HepG2 (cell line): ENCODE data around the gene NAIF1. TPM values are rescaled to one million over a fixed set of nuclear protein-coding genes. Genes with fewer than 3 reads are reported as not detected.

Experiments
- ATAC-seq: fragments of 200-7000 bp; cut with Tn5 transposase; 3 replicates; pipeline ENCODE4 v1.9.1; 2020; ENCODE audit warnings: mild to moderate bottlenecking, moderate library complexity
- BruUV-seq: library from RNA; stranded (reverse); fragments of 400-500 nt; replicated peaks from 2 replicates; lab custom pipeline; 2021; lab: Mats Ljungman, UMichigan
- CTCF ChIA-PET: fragments of 300-600 bp; formaldehyde crosslinking; extraction: SDS; loops from one replicate; lab custom pipeline; 2021; ENCODE audit warnings: low total read pairs, inconsistent platforms, low intra/inter-chr PET ratio; lab: Yijun Ruan, JAX
- POLR2A ChIA-PET: fragments of 350-600 bp; sonication (Branson Sonifier 250); formaldehyde crosslinking; loops from one replicate; lab custom pipeline; 2020; ENCODE audit warnings: antibody characterized with exemption, inconsistent platforms; lab: Yijun Ruan, JAX
- DNase-seq: peaks from one replicate; pipeline ENCODE4 v3.0.0-alpha.2; 2015; ENCODE audit warnings: low spot score
- FAIRE-seq: peaks from 3 replicates; lab custom pipeline; 2011; peaks lifted over from hg19 to GRCh38; lab: Jason Lieb, UNC
- H2AFZ ChIP-seq: one replicate; pipeline ENCODE4 v1.6.1; 2011; ENCODE audit warnings: low read length, inconsistent platforms
- H3K27ac ChIP-seq: fragments of 300-600 bp; 3 replicates; pipeline ENCODE4 v1.8.0; 2011; ENCODE audit warnings: mixed run types, mild to moderate bottlenecking, mixed read lengths, low read length, inconsistent platforms; ENCODE audit not compliant: insufficient read depth; ENCODE audit errors: extremely low read length
- H3K27me3 ChIP-seq, 2 experiments: fragments of 200-600 bp in 1 of 2; 2 replicates in 1 of 2; 3 replicates in 1 of 2; pipeline versions ENCODE4 v1.6.0 to v1.8.0; 2011; ENCODE audit warnings: low read length in 2 of 2, mild to moderate bottlenecking in 2 of 2, moderate library complexity in 2 of 2, inconsistent platforms in 1 of 2; ENCODE audit not compliant: insufficient read depth in 2 of 2, control insufficient read depth in 1 of 2
- H3K36me3 ChIP-seq, 2 experiments: fragments of 200-600 bp in 1 of 2; replicated peaks in 1 of 2; 2 replicates in 1 of 2; 3 replicates in 1 of 2; pipeline versions ENCODE4 v1.5.1 to v1.8.0; 2011; ENCODE audit warnings: low read length in 2 of 2, inconsistent platforms in 1 of 2; ENCODE audit not compliant: insufficient read depth in 2 of 2, control insufficient read depth in 1 of 2
- H3K4me1 ChIP-seq: 2 replicates; pipeline ENCODE4 v1.5.1; 2012; ENCODE audit warnings: low read length, inconsistent platforms; ENCODE audit not compliant: insufficient read depth
- H3K4me2 ChIP-seq: 2 replicates; pipeline ENCODE4 v1.6.0; 2011; ENCODE audit warnings: low read depth, low read length, inconsistent platforms
- H3K4me3 ChIP-seq, 3 experiments: fragments of 200-600 bp in 1 of 3; sonication (generic), shearing (Covaris generic) in 1 of 3; replicated peaks in 1 of 3; 2 replicates each; pipeline ENCODE4 v1.5.1; 2011 to 2016; ENCODE audit warnings: low read length in 3 of 3, inconsistent platforms in 2 of 3, low read depth in 2 of 3, mild to moderate bottlenecking in 2 of 3, control low read depth in 1 of 3, mixed read lengths in 1 of 3; ENCODE audit not compliant: insufficient read depth in 1 of 3
- H3K79me2 ChIP-seq: one replicate; pipeline ENCODE4 v1.6.1; 2011; ENCODE audit warnings: low read length, inconsistent platforms; ENCODE audit not compliant: insufficient read depth
- H3K9ac ChIP-seq: 2 replicates; pipeline ENCODE4 v1.6.0; 2011; ENCODE audit warnings: mild to moderate bottlenecking, low read depth, low read length, inconsistent platforms; ENCODE audit not compliant: insufficient read depth
- H3K9me3 ChIP-seq: 2 replicates; pipeline ENCODE4 v1.5.1; 2012; ENCODE audit warnings: mild to moderate bottlenecking, low read length
- H4K20me1 ChIP-seq: 2 replicates; pipeline ENCODE4 v1.6.0; 2011; ENCODE audit warnings: inconsistent platforms, mild to moderate bottlenecking, low read length, moderate library complexity; ENCODE audit not compliant: insufficient read depth
- CCAR2 ChIP-seq: fragments of 200-400 bp; formaldehyde crosslinking; optimal IDR thresholded peaks from 2 replicates; pipeline ENCODE3; 2018; ENCODE audit warnings: low read depth, mild to moderate bottlenecking, low read length, moderate library complexity
- CEBPG ChIP-seq: IDR thresholded peaks from 2 replicates; pipeline ENCODE4 v1.6.1; 2016
- ETV5 ChIP-seq: IDR thresholded peaks from 2 replicates; pipeline ENCODE4 v1.6.1; 2018; ENCODE audit warnings: missing biosample characterization, missing genetic modification reagents, inconsistent platforms, borderline replicate concordance
- GATAD2A ChIP-seq: IDR thresholded peaks from 2 replicates; pipeline ENCODE4 v1.6.1; 2016
- HOMEZ ChIP-seq: IDR thresholded peaks from 2 replicates; pipeline ENCODE4 v1.6.1; 2016; ENCODE audit warnings: low read depth
- LBX2 ChIP-seq: sonication (generic); formaldehyde crosslinking; IDR thresholded peaks from 2 replicates; pipeline ENCODE4 v1.5.0; 2020; ENCODE audit warnings: missing genetic modification reagents, mild to moderate bottlenecking, borderline replicate concordance
- MXD1 ChIP-seq: sonication (generic); formaldehyde crosslinking; IDR thresholded peaks from 2 replicates; pipeline ENCODE4 v1.4.0; 2020; ENCODE audit warnings: mild to moderate bottlenecking, missing genetic modification reagents
- PAX8 ChIP-seq: sonication (generic); formaldehyde crosslinking; IDR thresholded peaks from 2 replicates; pipeline ENCODE4 v1.8.0; 2022; ENCODE audit warnings: mild to moderate bottlenecking, missing genetic modification reagents, borderline replicate concordance
- SMAD1 ChIP-seq: sonication (generic); formaldehyde crosslinking; IDR thresholded peaks from 2 replicates; pipeline ENCODE4 v1.4.0; 2020; ENCODE audit warnings: missing genetic modification reagents, low read depth, mild to moderate bottlenecking, borderline replicate concordance
- SOX5 ChIP-seq: IDR thresholded peaks from 2 replicates; pipeline ENCODE4 v1.6.1; 2016; ENCODE audit warnings: borderline replicate concordance
- ZNF20 ChIP-seq: sonication (generic); formaldehyde crosslinking; IDR thresholded peaks from 2 replicates; pipeline ENCODE4 v1.4.0; 2020; ENCODE audit warnings: mild to moderate bottlenecking, moderate library complexity, missing genetic modification reagents
- ZNF292 ChIP-seq: sonication (generic); formaldehyde crosslinking; IDR thresholded peaks from 2 replicates; pipeline ENCODE4 v1.8.1; 2022; ENCODE audit warnings: mild to moderate bottlenecking, low read depth, missing genetic modification reagents, borderline replicate concordance
- ZNF317 ChIP-seq: sonication (generic); formaldehyde crosslinking; IDR thresholded peaks from 2 replicates; pipeline ENCODE4 v1.5.0; 2020; ENCODE audit warnings: mild to moderate bottlenecking, missing genetic modification reagents
- ZNF687 ChIP-seq: sonication (generic); formaldehyde crosslinking; IDR thresholded peaks from 2 replicates; pipeline ENCODE4 v1.5.1; 2020; ENCODE audit warnings: mild to moderate bottlenecking, missing genetic modification reagents, moderate library complexity
- ZNF788 ChIP-seq: sonication (generic); formaldehyde crosslinking; IDR thresholded peaks from 2 replicates; pipeline ENCODE4 v1.5.0; 2020; ENCODE audit warnings: mild to moderate bottlenecking, missing genetic modification reagents, borderline replicate concordance
- ZNF816 ChIP-seq: sonication (generic); formaldehyde crosslinking; IDR thresholded peaks from 2 replicates; pipeline ENCODE4 v1.8.0; 2022; ENCODE audit warnings: missing genetic modification reagents, mild to moderate bottlenecking, borderline replicate concordance
- WGBS: methylation state at CpG from one replicate; pipeline ENCODE4 v1.1.6; 2017; ENCODE audit warnings: low lambda C conversion rate; 5-methylcytosine and 5-hydroxymethylcytosine counted together
- in situ Hi-C: cut with HindIII; loops from 2 replicates; pipeline ENCODE4 v1.10.0; 2017; ENCODE audit warnings: low pct_unique_long_range_greater_than_20kb; ENCODE audit not compliant: extremely low pct_ligation_motif_present
- intact Hi-C: fragments of 100-400 bp; cut with micrococcal nuclease; formaldehyde crosslinking; loops from one replicate; pipeline ENCODE4 v1.10.0; 2022; ENCODE audit not compliant: unreplicated experiment
- polyA plus RNA-seq, 8 experiments: library from polyadenylated mRNA; depleted of rRNA in 3 of 8; stranded (reverse) in 7 of 8; unstranded in 1 of 8; fragments of >200 nt; fragmentation: Illumina TruSeq in 4 of 8; extraction: Trizol in 4 of 8; gene quantifications; 2 replicates each; pipeline versions ENCODE4 v1.2.1 to v1.2.3, GENCODE V29; 2011 to 2016; ENCODE audit warnings: low read depth in 4 of 8, missing spikeins in 1 of 8, mixed read lengths in 1 of 8; ENCODE audit not compliant: insufficient read depth in 1 of 8
- total RNA-seq, 5 experiments: library from RNA; depleted of rRNA; stranded (reverse); fragments of >200 nt; fragmentation: Illumina TruSeq; extraction: Trizol; gene quantifications; 2 replicates each; pipeline ENCODE4 v1.2.3, GENCODE V29; 2016; ENCODE audit warnings: low read depth in 1 of 5

NAIF1 gene
- total and polyA plus RNA-seq, 2 of the 13 experiments (the other 11 are each of a cell fraction or from before 2014, with no cell fraction given) = 6.0 to 6.9 TPM

GRCh38 chr9:128051932-128052709, 15.0 kb downstream of the NAIF1 start:
- DNase-seq (no peak), ATAC-seq (peak; percentile 48), FAIRE-seq (no peak)
- H4K20me1 ChIP-seq = no peaks in the 10 kb centered on the region
- H3K27ac ChIP-seq = no peak overlapping the region
- 29% methylated on average over 11 of the region's 15 CpGs for WGBS
- no TSS peak for BruUV-seq
- peaks cover 83% of the 10 kb centered on the region for H3K4me1 ChIP-seq
- H3K27me3 ChIP-seq = no peaks in the 10 kb centered on the region; a peak in 1 of 5 replicates
- no peak overlapping the region for H2AFZ ChIP-seq
- intact Hi-C loops (no loop called here), in situ Hi-C loops (no loop called here)
- peak overlapping the region; percentile 76 for H3K4me2 ChIP-seq
- H3K9ac ChIP-seq = peak overlapping the region; percentile 9
- H3K36me3 ChIP-seq = no peaks in the 10 kb centered on the region
- H3K9me3 ChIP-seq = no peaks in the 10 kb centered on the region
- ChIA-PET POLR2A (interaction anchor here (0.8 to 3.0 kb wide), 5 partner anchors 16 to 101 kb away, joined by 4 to 29 read pairs (median 6); partner anchors contain the start of genes NAIF1 and SLC25A25), CTCF (no interaction called here)
- no peaks in the 10 kb centered on the region for H3K79me2 ChIP-seq
- peak overlapping the region; percentile 33 to 59 (median 50); a peak in 5 of 6 replicates for H3K4me3 ChIP-seq
- TF ChIP-seq SMAD1 (CRISPR knock-in tag) = peak; percentile 22; the same call in 1 of the 2 replicates
- TF ChIP-seq MXD1 (CRISPR knock-in tag) = no peak; the same call in 1 of the 2 replicates
- peak; percentile 40; the same call in 1 of the 2 replicates for TF ChIP-seq SOX5 (CRISPR knock-in tag)
- no peak for TF ChIP-seq ZNF292 (CRISPR knock-in tag)
- no peak for TF ChIP-seq LBX2 (CRISPR knock-in tag)
- peak; percentile 68 for TF ChIP-seq ZNF687 (CRISPR knock-in tag)
- no peak for TF ChIP-seq GATAD2A (CRISPR knock-in tag)
- TF ChIP-seq CCAR2 = no peak
- TF ChIP-seq ZNF317 (CRISPR knock-in tag) = peak; percentile 97
- TF ChIP-seq ETV5 (CRISPR knock-in tag) = peak; percentile 89; the same call in 1 of the 2 replicates
- TF ChIP-seq ZNF20 = no peak
- 0 out of 2 replicates have a peak, but pooled peaks have one; percentile 18 for TF ChIP-seq ZNF788 (CRISPR knock-in tag)
- 0 out of 2 replicates have a peak, but pooled peaks have one; percentile 43 for TF ChIP-seq ZNF816 (CRISPR knock-in tag)
- 0 out of 2 replicates have a peak, but pooled peaks have one; percentile 17 for TF ChIP-seq HOMEZ (CRISPR knock-in tag)
- TF ChIP-seq CEBPG (CRISPR knock-in tag) = 0 out of 2 replicates have a peak, but pooled peaks have one; percentile 11
- TF ChIP-seq PAX8 (CRISPR knock-in tag) = no peak
